Hepatocyte (in vitro differentiated cells): Measurements from ENCODE around the gene UBR7.
"Not testable (repeated sequence)": the region's sequence is repeated elsewhere in the genome, so short reads cannot be mapped to it uniquely, and the experiment has no call there.

Experiments
- CTCF ChIP-seq: fragments of 200-600 bp; sonication (generic); IDR thresholded peaks from 2 replicates; pipeline ENCODE4 v1.5.1; 2016; ENCODE audit warnings: antibody characterized with exemption, mild to moderate bottlenecking; ENCODE audit not compliant: poor library complexity
- EZH2 ChIP-seq: fragments of 200-600 bp; sonication (generic); IDR thresholded peaks from 2 replicates; pipeline ENCODE4 v1.6.1; 2016; ENCODE audit warnings: antibody characterized with exemption, mild to moderate bottlenecking, borderline replicate concordance
- EZH2phosphoT487 ChIP-seq: fragments of 200-600 bp; sonication (generic); IDR thresholded peaks from one replicate; pipeline ENCODE4 v1.6.1; 2018; ENCODE audit warnings: antibody characterized with exemption, mild to moderate bottlenecking, low read depth, moderate library complexity; ENCODE audit not compliant: unreplicated experiment, severe bottlenecking

GRCh38 chr14:93165271-93166265, 41.5 kb upstream of the UBR7 start:
- TF ChIP-seq CTCF, EZH2, EZH2phosphoT487: not testable (repeated sequence)
